ENCODE data around the gene TTC14.

GRCh38 chr3:180575571-180575970, 26.4 kb upstream of the TTC14 start:
- TF ChIP-seq POLR2AphosphoS5 (IDR thresholded peaks at IDR 0.05; ENCODE audit: borderline replicate concordance, low read depth, low read length) (no peak), EZH2 (IDR thresholded peaks at IDR 0.05) (no peak)

All from SK-N-MC (cell line).